Testis (tissue), 2 donors: ENCODE results near the gene NTN4.

Experiments used
- CTCF ChIP-seq, 3 experiments: fragments of 450-650 bp in 2 of 3; fragments of 200-600 bp in 1 of 3; sonication (generic) in 1 of 3; IDR thresholded peaks; one replicate each; pipeline ENCODE4 v1.5.1; 2016 to 2019; ENCODE audit warnings: antibody characterized with exemption in 3 of 3, mild to moderate bottlenecking in 2 of 3, moderate library complexity in 1 of 3
- POLR2A ChIP-seq: fragments of 450-650 bp; IDR thresholded peaks from one replicate; pipeline ENCODE4 v1.6.1; 2017; ENCODE audit warnings: antibody characterized with exemption, mild to moderate bottlenecking, moderate library complexity

- TF ChIP-seq CTCF (IDR thresholded peaks at IDR 0.05) (no peak), POLR2A (no peak)
Measured at GRCh38 chr12:95838125-95838524, 47.6 kb upstream of the NTN4 start.
